Smooth muscle cell (in vitro differentiated cells): ENCODE data around the gene CMSS1. TPM values are rescaled to one million over a fixed set of nuclear protein-coding genes. Genes with fewer than 3 reads are reported as not detected.

ENCODE experiments used
- DNase-seq: peaks from one replicate; lab custom pipeline; 2025; ENCODE audit not compliant: unreplicated experiment; lab: John Stamatoyannopoulos, UW
- H2AFZ ChIP-seq: fragments of 200-600 bp; sonication (generic); 2 replicates; pipeline ENCODE4 v1.6.0; 2016; ENCODE audit warnings: antibody characterized with exemption, low read depth, mild to moderate bottlenecking
- H3F3A ChIP-seq: fragments of 200-600 bp; sonication (generic); 2 replicates; pipeline ENCODE4 v1.6.0; 2017; ENCODE audit warnings: antibody characterized with exemption, low read depth
- H3K27ac ChIP-seq: fragments of 200-600 bp; sonication (generic); 2 replicates; pipeline ENCODE4 v1.5.1; 2016; ENCODE audit warnings: low read depth, mild to moderate bottlenecking
- H3K27me3 ChIP-seq: fragments of 200-600 bp; sonication (generic); 2 replicates; pipeline ENCODE4 v1.6.1; 2016; ENCODE audit warnings: low read depth, mild to moderate bottlenecking
- H3K36me3 ChIP-seq: fragments of 200-600 bp; sonication (generic); 2 replicates; pipeline ENCODE4 v1.5.1; 2016; ENCODE audit warnings: low read depth
- H3K4me1 ChIP-seq: fragments of 200-600 bp; sonication (generic); 2 replicates; pipeline ENCODE4 v1.5.1; 2016; ENCODE audit warnings: low read depth
- H3K4me2 ChIP-seq: fragments of 200-600 bp; sonication (generic); 2 replicates; pipeline ENCODE4 v1.6.0; 2016; ENCODE audit warnings: mild to moderate bottlenecking
- H3K4me3 ChIP-seq: fragments of 200-600 bp; sonication (generic); 2 replicates; pipeline ENCODE4 v1.5.1; 2016; ENCODE audit warnings: mild to moderate bottlenecking
- H3K79me2 ChIP-seq: fragments of 200-600 bp; sonication (generic); 2 replicates; pipeline ENCODE4 v1.6.0; 2016; ENCODE audit warnings: low read depth, mild to moderate bottlenecking
- H3K9ac ChIP-seq: fragments of 200-600 bp; sonication (generic); 2 replicates; pipeline ENCODE4 v1.6.0; 2016; ENCODE audit warnings: low read depth
- H3K9me3 ChIP-seq: fragments of 200-600 bp; sonication (generic); replicated peaks from 2 replicates; pipeline ENCODE4 v1.5.1; 2016; ENCODE audit warnings: low read depth
- H4K20me1 ChIP-seq: fragments of 200-600 bp; sonication (generic); 2 replicates; pipeline ENCODE4 v1.6.0; 2016; ENCODE audit warnings: low read depth
- CTCF ChIP-seq: fragments of 200-600 bp; sonication (generic); IDR thresholded peaks from 2 replicates; pipeline ENCODE4 v1.5.1; 2017; ENCODE audit warnings: borderline replicate concordance, mild to moderate bottlenecking, antibody characterized with exemption; ENCODE audit not compliant: insufficient read depth, poor library complexity, severe bottlenecking
- WGBS: methylation state at CpG from one replicate; pipeline ENCODE4 v1.1.7; 2016; ENCODE audit warnings: low lambda C conversion rate; 5-methylcytosine and 5-hydroxymethylcytosine counted together
- polyA plus RNA-seq: library from polyadenylated mRNA; unstranded; fragments of >200 nt; fragmentation: Nextera tagmentation; extraction: Ambion mirVana; gene quantifications from 2 replicates; pipeline ENCODE4 v1.2.1, GENCODE V29; 2016
- total RNA-seq: library from RNA; depleted of rRNA; stranded (reverse); fragments of >200 nt; gene quantifications from 2 replicates; pipeline ENCODE4 v1.2.3, GENCODE V29; 2014

CMSS1 gene
- total and polyA plus RNA-seq, 2 experiments from 2014 or later, result 19.2 to 24.1 TPM

DNA sequence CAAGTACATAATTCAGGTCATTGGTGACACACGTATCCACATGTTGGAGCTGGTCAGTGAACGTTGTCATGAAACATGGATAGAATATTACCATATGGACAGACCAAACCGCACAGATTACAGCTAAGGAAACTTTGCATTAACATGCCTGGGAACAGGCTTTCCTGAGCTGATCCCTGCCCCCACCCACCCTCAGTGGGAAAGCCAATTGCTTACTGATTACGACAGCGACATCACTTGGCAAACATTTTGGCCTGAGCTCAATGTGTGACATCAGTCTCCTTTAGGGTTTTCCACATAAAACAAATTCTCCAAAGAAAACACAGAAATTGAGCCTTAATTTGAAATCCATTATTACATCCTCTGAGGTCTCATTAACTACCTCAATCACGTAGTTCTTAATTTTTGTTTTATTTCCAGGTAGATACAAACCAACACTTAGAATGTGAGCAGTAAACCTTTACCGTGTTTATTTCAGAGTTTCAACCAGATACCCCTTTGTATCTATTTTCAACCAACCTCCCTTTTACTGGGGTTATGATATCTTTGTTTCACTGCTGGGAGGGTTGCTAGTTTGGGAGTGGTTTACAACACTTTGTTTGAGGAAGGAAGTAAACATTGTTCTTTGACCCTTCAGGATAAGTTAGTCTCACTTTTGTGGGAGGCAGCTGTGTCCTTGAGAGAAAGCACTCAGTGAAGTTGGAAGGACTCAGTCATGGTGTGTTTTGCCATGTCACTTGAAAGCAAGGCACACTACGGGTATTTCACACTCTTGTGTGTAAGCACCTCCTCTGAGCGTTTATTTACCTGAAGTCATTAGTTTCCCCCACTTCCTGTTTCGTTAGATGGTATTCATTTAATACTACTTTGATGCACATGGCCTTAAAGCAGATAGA lies 103.1 kb downstream of the CMSS1 start:
- Histone ChIP-seq H3K79me2 (no peaks in the 10 kb centered on the region), H3K36me3 (no peaks in the 10 kb centered on the region), H3K27ac (peak overlapping the region; percentile 84), H3K4me1 (peaks cover 11% of the 10 kb centered on the region), H4K20me1 (no peaks in the 10 kb centered on the region), H3K9me3 (no peaks in the 10 kb centered on the region), H3K4me3 (no peak overlapping the region), H3K9ac (peak overlapping the region; percentile 63), H2AFZ (peak overlapping the region; percentile 76), H3F3A (no peaks in the 10 kb centered on the region), H3K27me3 (no peaks in the 10 kb centered on the region), H3K4me2 (peak overlapping the region; percentile 35)
- DNase-seq, result peak; percentile 18
- 51% methylated on average over 10 of the region's 10 CpGs for WGBS
- TF ChIP-seq CTCF, result no peak

DNA sequence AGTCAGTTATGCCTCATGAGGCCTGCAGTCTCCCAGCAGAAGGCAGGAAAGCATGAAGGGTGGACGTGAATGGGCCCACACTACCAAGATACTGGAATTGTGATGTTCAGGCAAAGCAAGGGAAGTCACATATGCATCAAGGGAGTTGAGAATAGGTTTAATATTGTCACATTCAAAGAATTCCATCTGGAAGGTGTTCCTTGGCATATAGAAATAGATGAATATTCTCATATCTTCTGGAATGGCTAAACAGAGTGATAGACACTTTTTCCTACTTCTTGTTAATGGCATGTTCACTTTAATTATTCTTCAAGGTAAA lies 103.7 kb downstream of the CMSS1 start:
- Histone ChIP-seq H3K27me3 (no peaks in the 10 kb centered on the region), H3F3A (no peaks in the 10 kb centered on the region), H3K79me2 (no peaks in the 10 kb centered on the region), H4K20me1 (no peaks in the 10 kb centered on the region), H2AFZ (peak overlapping the region; percentile 76), H3K4me2 (peak overlapping the region; percentile 11), H3K9ac (peak overlapping the region; percentile 63), H3K27ac (peak overlapping the region; percentile 84), H3K9me3 (no peaks in the 10 kb centered on the region), H3K4me3 (no peak overlapping the region), H3K36me3 (no peaks in the 10 kb centered on the region), H3K4me1 (peaks cover 11% of the 10 kb centered on the region)
- TF ChIP-seq CTCF, result no peak
- DNase-seq, result no peak
- WGBS, result 97% methylated on average over 1 of the region's 1 CpG

DNA sequence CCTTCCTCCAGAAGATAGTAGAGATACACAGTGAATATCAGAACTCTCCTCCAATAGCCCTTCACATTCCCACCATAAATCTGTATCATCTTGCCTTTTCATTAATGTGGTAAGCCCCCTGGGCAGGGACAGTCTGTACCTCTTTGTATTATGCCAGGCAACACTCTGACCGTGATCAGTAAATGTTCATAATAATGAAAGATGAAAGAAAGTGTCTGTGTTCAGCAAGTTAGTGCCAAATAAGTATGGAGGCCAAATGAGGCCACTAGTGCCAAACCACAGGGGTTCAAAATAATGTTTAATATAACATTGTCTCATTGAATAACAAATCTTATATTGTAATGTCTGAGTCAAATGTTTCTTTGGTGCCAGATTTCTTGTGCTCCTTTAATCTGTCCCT lies 104.3 kb downstream of the CMSS1 start:
- H3F3A ChIP-seq, result no peaks in the 10 kb centered on the region
- TF ChIP-seq CTCF, result no peak
- no peaks in the 10 kb centered on the region for H3K27me3 ChIP-seq
- no peak overlapping the region for H3K9ac ChIP-seq
- no peaks in the 10 kb centered on the region for H4K20me1 ChIP-seq
- no peak overlapping the region for H3K27ac ChIP-seq
- no peak for DNase-seq
- no peak overlapping the region for H2AFZ ChIP-seq
- no peak overlapping the region for H3K4me2 ChIP-seq
- no peaks in the 10 kb centered on the region for H3K9me3 ChIP-seq
- no peaks in the 10 kb centered on the region for H3K36me3 ChIP-seq
- 97% methylated on average over 1 of the region's 1 CpG for WGBS
- no peaks in the 10 kb centered on the region for H3K79me2 ChIP-seq
- peaks cover 11% of the 10 kb centered on the region for H3K4me1 ChIP-seq
- H3K4me3 ChIP-seq, result no peak overlapping the region

- no peak overlapping the region for H2AFZ ChIP-seq
- H4K20me1 ChIP-seq, result no peaks in the 10 kb centered on the region
- no peak overlapping the region for H3K27ac ChIP-seq
- no peak overlapping the region for H3K4me2 ChIP-seq
- no peaks in the 10 kb centered on the region for H3K27me3 ChIP-seq
- no peak overlapping the region for H3K9ac ChIP-seq
- no peak for DNase-seq
- no peaks in the 10 kb centered on the region for H3K79me2 ChIP-seq
- H3F3A ChIP-seq, result no peaks in the 10 kb centered on the region
- no peaks in the 10 kb centered on the region for H3K36me3 ChIP-seq
- no peak overlapping the region for H3K4me3 ChIP-seq
- H3K4me1 ChIP-seq, result peaks cover 19% of the 10 kb centered on the region
- H3K9me3 ChIP-seq, result no peaks in the 10 kb centered on the region
- no peak for TF ChIP-seq CTCF
Measured at GRCh38 chr3:99923873-99924272, 106.2 kb downstream of the CMSS1 start.
